Measurements from ENCODE around the gene SBF2. TPM values are rescaled to one million over a fixed set of nuclear protein-coding genes. Genes with fewer than 3 reads are reported as not detected.

The SBF2 gene
- total RNA-seq, result 10 to 100 TPM; 13.4 to 28.8 TPM

- H3K27me3 Mint-ChIP-seq (ENCODE audit: low read depth), result peaks cover 49% of the 10 kb centered on the region
- peaks cover 45% of the 10 kb centered on the region for H3K4me1 Mint-ChIP-seq (ENCODE audit: low read depth)
- peak within 1 kb of the TSS; percentile 58 for H3K27ac Mint-ChIP-seq
- no peaks in the 10 kb centered on the region for H3K36me3 Mint-ChIP-seq (ENCODE audit: insufficient read depth in 2 of 2)
- ATAC-seq (replicated peaks in 1 of 2) (peak; percentile 59 to 71), DNase-seq (peak; percentile 83 to 84)
- no peaks in the 10 kb centered on the region for H3K9me3 Mint-ChIP-seq
- peak within 1 kb of the TSS; percentile 80 to 92 for H3K4me3 Mint-ChIP-seq
Measured at GRCh38 chr11:10293423-10294289, at the start of gene SBF2. TSS of gene SBF2 (minus strand) at chr11:10294219. CDS start at chr11:10294069, 150 bp downstream.

GRCh38 chr11:10338287-10338686 is 44.3 kb upstream of the SBF2 start:
- H3K4me3 Mint-ChIP-seq, result no peak overlapping the region
- peaks cover 46% of the 10 kb centered on the region for H3K27me3 Mint-ChIP-seq (ENCODE audit: low read depth)
- DNase-seq (no peak), ATAC-seq (replicated peaks in 1 of 2) (no peak)
- no peak overlapping the region for H3K27ac Mint-ChIP-seq
- H3K36me3 Mint-ChIP-seq (ENCODE audit: insufficient read depth in 2 of 2), result peaks cover 0 to 3% of the 10 kb centered on the region in 2 donors
- H3K4me1 Mint-ChIP-seq (ENCODE audit: low read depth), result peaks cover 12% of the 10 kb centered on the region
- H3K9me3 Mint-ChIP-seq, result no peaks in the 10 kb centered on the region

- Mint-ChIP-seq H3K4me3 (no peak overlapping the region), H3K27me3 (ENCODE audit: low read depth) (peaks cover 33% of the 10 kb centered on the region), H3K9me3 (no peaks in the 10 kb centered on the region), H3K4me1 (ENCODE audit: low read depth) (no peaks in the 10 kb centered on the region), H3K27ac (no peak overlapping the region), H3K36me3 (ENCODE audit: insufficient read depth in 2 of 2) (no peaks in the 10 kb centered on the region)
- ATAC-seq (replicated peaks in 1 of 2) (no peak), DNase-seq (no peak)
Measured at GRCh38 chr11:10333490-10333889, 39.5 kb upstream of the SBF2 start.

GRCh38 chr11:10331548-10332289 is 37.7 kb upstream of the SBF2 start:
- no peak for ATAC-seq (replicated peaks in 1 of 2)
- no peak overlapping the region for H3K4me3 Mint-ChIP-seq
- DNase-seq, result no peak
- peaks cover 26% of the 10 kb centered on the region for H3K27me3 Mint-ChIP-seq (ENCODE audit: low read depth)
- no peaks in the 10 kb centered on the region for H3K4me1 Mint-ChIP-seq (ENCODE audit: low read depth)
- no peak overlapping the region for H3K27ac Mint-ChIP-seq
- no peaks in the 10 kb centered on the region for H3K9me3 Mint-ChIP-seq
- H3K36me3 Mint-ChIP-seq (ENCODE audit: insufficient read depth in 2 of 2), result no peaks in the 10 kb centered on the region

GRCh38 chr11:10329935-10330334 is 35.9 kb upstream of the SBF2 start:
- Mint-ChIP-seq H3K36me3 (ENCODE audit: insufficient read depth in 2 of 2) (no peaks in the 10 kb centered on the region), H3K27ac (no peak overlapping the region), H3K4me3 (no peak overlapping the region), H3K27me3 (ENCODE audit: low read depth) (peaks cover 33% of the 10 kb centered on the region), H3K4me1 (ENCODE audit: low read depth) (no peaks in the 10 kb centered on the region), H3K9me3 (no peaks in the 10 kb centered on the region)
- no peak for ATAC-seq (replicated peaks in 1 of 2)
- no peak for DNase-seq

GRCh38 chr11:10329356-10329755 is 35.3 kb upstream of the SBF2 start:
- H3K27me3 Mint-ChIP-seq (ENCODE audit: low read depth), result peaks cover 28% of the 10 kb centered on the region
- no peak overlapping the region for H3K4me3 Mint-ChIP-seq
- ATAC-seq (replicated peaks in 1 of 2) (no peak), DNase-seq (no peak)
- no peaks in the 10 kb centered on the region for H3K9me3 Mint-ChIP-seq
- H3K36me3 Mint-ChIP-seq (ENCODE audit: insufficient read depth in 2 of 2), result no peaks in the 10 kb centered on the region
- no peak overlapping the region for H3K27ac Mint-ChIP-seq
- no peaks in the 10 kb centered on the region for H3K4me1 Mint-ChIP-seq (ENCODE audit: low read depth)

GRCh38 chr11:10328314-10329098 is 34.5 kb upstream of the SBF2 start:
- H3K27me3 Mint-ChIP-seq (ENCODE audit: low read depth), result peaks cover 29% of the 10 kb centered on the region
- peaks cover 2% of the 10 kb centered on the region for H3K4me1 Mint-ChIP-seq (ENCODE audit: low read depth)
- ATAC-seq (replicated peaks in 1 of 2) (peak in 1 of 2 donors; percentile 36), DNase-seq (no peak)
- H3K36me3 Mint-ChIP-seq (ENCODE audit: insufficient read depth in 2 of 2), result no peaks in the 10 kb centered on the region
- no peak overlapping the region for H3K4me3 Mint-ChIP-seq
- no peaks in the 10 kb centered on the region for H3K9me3 Mint-ChIP-seq
- H3K27ac Mint-ChIP-seq, result no peak overlapping the region

GRCh38 chr11:10327254-10327653 is 33.2 kb upstream of the SBF2 start:
- peaks cover 14% of the 10 kb centered on the region for H3K4me1 Mint-ChIP-seq (ENCODE audit: low read depth)
- H3K36me3 Mint-ChIP-seq (ENCODE audit: insufficient read depth in 2 of 2), result no peaks in the 10 kb centered on the region
- no peaks in the 10 kb centered on the region for H3K9me3 Mint-ChIP-seq
- no peak overlapping the region for H3K27ac Mint-ChIP-seq
- no peak for ATAC-seq (replicated peaks in 1 of 2)
- DNase-seq, result no peak
- H3K27me3 Mint-ChIP-seq (ENCODE audit: low read depth), result peaks cover 34% of the 10 kb centered on the region
- no peak overlapping the region for H3K4me3 Mint-ChIP-seq

GRCh38 chr11:10326012-10326964 is 32.3 kb upstream of the SBF2 start:
- DNase-seq, result no peak
- Mint-ChIP-seq H3K4me3 (no peak overlapping the region), H3K27ac (no peak overlapping the region), H3K27me3 (ENCODE audit: low read depth) (peaks cover 25% of the 10 kb centered on the region), H3K4me1 (ENCODE audit: low read depth) (peaks cover 15% of the 10 kb centered on the region), H3K36me3 (ENCODE audit: insufficient read depth in 2 of 2) (no peaks in the 10 kb centered on the region), H3K9me3 (no peaks in the 10 kb centered on the region)
- no peak for ATAC-seq (replicated peaks in 1 of 2)

- no peak for ATAC-seq (replicated peaks in 1 of 2)
- DNase-seq, result no peak
- Mint-ChIP-seq H3K4me1 (ENCODE audit: low read depth) (peaks cover 15% of the 10 kb centered on the region), H3K9me3 (no peaks in the 10 kb centered on the region), H3K27me3 (ENCODE audit: low read depth) (peaks cover 25% of the 10 kb centered on the region), H3K36me3 (ENCODE audit: insufficient read depth in 2 of 2) (no peaks in the 10 kb centered on the region), H3K27ac (no peak overlapping the region), H3K4me3 (no peak overlapping the region)
Measured at GRCh38 chr11:10325277-10326011, 31.4 kb upstream of the SBF2 start.

GRCh38 chr11:10324474-10324873 is 30.5 kb upstream of the SBF2 start:
- no peak for ATAC-seq (replicated peaks in 1 of 2)
- Mint-ChIP-seq H3K4me1 (ENCODE audit: low read depth) (peaks cover 15% of the 10 kb centered on the region), H3K4me3 (no peak overlapping the region), H3K27me3 (ENCODE audit: low read depth) (peaks cover 25% of the 10 kb centered on the region), H3K27ac (no peak overlapping the region), H3K36me3 (ENCODE audit: insufficient read depth in 2 of 2) (no peaks in the 10 kb centered on the region), H3K9me3 (no peaks in the 10 kb centered on the region)
- DNase-seq, result no peak

- Mint-ChIP-seq H3K4me3 (no peak overlapping the region), H3K4me1 (ENCODE audit: low read depth) (peaks cover 15% of the 10 kb centered on the region), H3K9me3 (no peaks in the 10 kb centered on the region), H3K27ac (no peak overlapping the region), H3K27me3 (ENCODE audit: low read depth) (peaks cover 25% of the 10 kb centered on the region), H3K36me3 (ENCODE audit: insufficient read depth in 2 of 2) (no peaks in the 10 kb centered on the region)
- ATAC-seq (replicated peaks in 1 of 2), result no peak
- DNase-seq, result no peak
Measured at GRCh38 chr11:10323793-10324170, 29.8 kb upstream of the SBF2 start.
